NCI-H82 treated with DMSO at 0.1 percent for 48 hours (cell line): ENCODE measurements around the gene CCDC3.
"Not testable (repeated sequence)": the region's sequence is repeated elsewhere in the genome, so short reads cannot be mapped to it uniquely, and the experiment has no call there.

Source experiments
- DNase-seq: peaks from one replicate; lab custom pipeline; 2025; ENCODE audit not compliant: unreplicated experiment; lab: John Stamatoyannopoulos, UW

Gene CCDC3

GRCh38 chr10:12896251-12896650, 105.3 kb downstream of the CCDC3 start:
- DNase-seq: no peak

- no peak for DNase-seq
Observed at GRCh38 chr10:12892924-12893323, 108.6 kb downstream of the CCDC3 start.

GRCh38 chr10:12890958-12891357, 110.6 kb downstream of the CCDC3 start:
- DNase-seq: no peak

GRCh38 chr10:12888470-12888869, 113.0 kb downstream of the CCDC3 start:
- no peak for DNase-seq

- DNase-seq: no peak
Observed at GRCh38 chr10:12887780-12888179, 113.7 kb downstream of the CCDC3 start.

- no peak for DNase-seq
Observed at GRCh38 chr10:12884851-12885250, 116.7 kb downstream of the CCDC3 start.

GRCh38 chr10:12880423-12880822, 121.1 kb downstream of the CCDC3 start:
- no peak for DNase-seq

GRCh38 chr10:12877150-12877549, 124.4 kb downstream of the CCDC3 start:
- no peak for DNase-seq

GRCh38 chr10:12876266-12876665, 125.2 kb downstream of the CCDC3 start:
- DNase-seq: no peak

- DNase-seq: no peak
Observed at GRCh38 chr10:12875100-12875499, 126.4 kb downstream of the CCDC3 start.

- DNase-seq: no peak
Observed at GRCh38 chr10:12874501-12874900, 127.0 kb downstream of the CCDC3 start.

- no peak for DNase-seq
Observed at GRCh38 chr10:12873172-12873571, 128.3 kb downstream of the CCDC3 start.

GRCh38 chr10:12872577-12872976, 128.9 kb downstream of the CCDC3 start:
- DNase-seq: no peak

- no peak for DNase-seq
Observed at GRCh38 chr10:12869427-12869826, 132.1 kb downstream of the CCDC3 start.

GRCh38 chr10:12868229-12868628, 133.3 kb downstream of the CCDC3 start:
- no peak for DNase-seq

GRCh38 chr10:12865515-12865914, 136.0 kb downstream of the CCDC3 start:
- not testable (repeated sequence) for DNase-seq

- no peak for DNase-seq
Observed at GRCh38 chr10:12862459-12862858, 139.1 kb downstream of the CCDC3 start.

GRCh38 chr10:12854988-12855387, 146.5 kb downstream of the CCDC3 start:
- DNase-seq: no peak

- DNase-seq: no peak
Observed at GRCh38 chr10:12852687-12853086, 148.8 kb downstream of the CCDC3 start.

- DNase-seq: no peak
Observed at GRCh38 chr10:12849319-12850181, 152.0 kb downstream of the CCDC3 start.

GRCh38 chr10:12848439-12849173, 152.9 kb downstream of the CCDC3 start:
- DNase-seq: no peak

- DNase-seq: no peak
Observed at GRCh38 chr10:12847361-12847975, 154.0 kb downstream of the CCDC3 start.
